RPMI8226 (cell line): Measurements from ENCODE around the gene RRAGC.

Experiments
- DNase-seq: peaks from one replicate; pipeline ENCODE4 v3.0.0-alpha.2; 2015

Gene RRAGC, protein sequence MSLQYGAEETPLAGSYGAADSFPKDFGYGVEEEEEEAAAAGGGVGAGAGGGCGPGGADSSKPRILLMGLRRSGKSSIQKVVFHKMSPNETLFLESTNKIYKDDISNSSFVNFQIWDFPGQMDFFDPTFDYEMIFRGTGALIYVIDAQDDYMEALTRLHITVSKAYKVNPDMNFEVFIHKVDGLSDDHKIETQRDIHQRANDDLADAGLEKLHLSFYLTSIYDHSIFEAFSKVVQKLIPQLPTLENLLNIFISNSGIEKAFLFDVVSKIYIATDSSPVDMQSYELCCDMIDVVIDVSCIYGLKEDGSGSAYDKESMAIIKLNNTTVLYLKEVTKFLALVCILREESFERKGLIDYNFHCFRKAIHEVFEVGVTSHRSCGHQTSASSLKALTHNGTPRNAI

DNA sequence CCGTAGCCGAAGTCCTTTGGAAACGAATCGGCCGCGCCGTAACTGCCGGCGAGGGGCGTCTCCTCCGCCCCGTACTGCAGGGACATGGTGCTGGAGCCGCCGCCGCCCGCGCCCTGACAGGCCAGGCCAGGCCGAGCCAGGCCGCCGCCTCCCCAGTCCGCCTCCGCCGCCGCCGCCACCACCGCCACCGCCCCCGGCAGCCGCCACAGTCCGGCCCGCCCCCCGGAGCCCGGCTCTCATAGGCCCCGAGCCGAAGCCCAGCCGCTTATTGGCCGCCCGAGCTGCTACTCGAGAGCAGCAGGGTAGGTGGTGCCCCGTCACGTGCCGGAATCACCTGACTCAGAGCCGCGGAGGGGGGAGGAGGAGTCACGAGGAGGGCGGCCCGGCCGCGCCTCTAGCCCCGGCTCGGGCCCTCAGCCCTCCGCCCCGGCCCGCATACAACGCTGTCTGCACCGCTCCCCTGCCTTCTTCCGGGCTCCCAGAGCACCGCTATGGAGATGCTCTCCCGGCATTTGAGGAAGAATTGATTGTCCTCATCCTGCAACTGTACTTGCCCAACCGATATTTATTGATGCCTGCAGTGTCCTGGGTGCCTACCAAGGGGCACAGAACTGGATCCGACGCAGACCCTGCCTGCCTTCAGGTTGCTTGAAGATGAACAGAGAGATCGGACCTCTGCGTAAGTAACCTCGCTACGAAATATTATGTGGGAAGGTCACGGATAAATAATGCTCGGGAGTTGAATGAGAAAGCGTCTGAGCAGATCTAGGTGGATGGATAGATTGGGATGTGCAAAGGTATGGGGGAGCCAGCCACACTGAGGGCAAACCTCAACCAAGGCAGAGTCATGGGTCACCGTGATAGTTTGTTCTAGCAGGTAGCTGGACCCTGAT is at the start of gene RRAGC:
TSS of gene RRAGC (minus strand) at position 212 of the 893 bp plus-strand sequence. CDS start at position 86, 126 bp downstream.
- peak; percentile 99 for DNase-seq

GRCh38 chr1:38908821-38909220 is 49.2 kb upstream of the RRAGC start:
- no peak for DNase-seq

GRCh38 chr1:38905985-38906384 is 46.4 kb upstream of the RRAGC start:
- DNase-seq: no peak

GRCh38 chr1:38899560-38899959 is 40.0 kb upstream of the RRAGC start:
- no peak for DNase-seq

GRCh38 chr1:38898653-38899230 is 39.2 kb upstream of the RRAGC start:
- DNase-seq: no peak

GRCh38 chr1:38896169-38896568 is 36.6 kb upstream of the RRAGC start:
- DNase-seq: no peak

DNA sequence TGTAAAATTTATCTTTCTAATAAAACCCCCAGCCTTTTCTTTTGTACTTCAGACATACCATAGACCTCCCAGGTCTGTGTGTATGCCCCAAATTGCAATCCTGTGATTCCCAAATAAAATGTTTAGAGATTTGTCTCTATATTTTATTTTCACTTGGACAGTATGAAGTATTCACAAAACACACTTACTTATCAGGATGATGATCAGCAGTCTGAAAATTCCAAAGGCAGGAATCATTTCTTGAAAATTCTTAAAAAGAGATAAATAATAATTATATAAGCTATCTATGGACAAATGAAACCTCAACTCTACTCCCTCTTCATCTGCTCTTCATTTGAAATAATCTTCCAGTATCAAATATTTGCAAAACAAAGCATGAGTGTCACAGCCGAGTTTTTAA is 33.4 kb upstream of the RRAGC start:
- DNase-seq: no peak

DNA sequence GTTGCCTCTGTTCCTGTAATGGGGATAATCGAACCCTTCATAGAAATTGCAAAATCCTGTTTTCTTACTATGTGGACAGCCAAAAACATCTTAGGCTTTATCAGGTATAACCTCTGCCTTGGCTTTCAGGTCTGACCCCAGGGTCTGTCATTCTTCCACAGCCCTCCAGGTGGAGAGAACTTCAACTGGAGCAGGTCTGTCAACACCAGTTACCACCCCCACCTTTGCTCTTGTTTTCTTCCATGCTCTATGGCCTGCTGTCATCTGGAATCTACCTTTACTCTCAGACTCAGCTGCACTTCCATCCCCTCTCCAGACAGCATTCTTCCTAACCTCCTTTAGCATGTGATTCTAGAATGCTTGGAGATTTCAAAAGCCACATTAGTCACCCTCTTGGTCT is 32.2 kb upstream of the RRAGC start:
- peak; percentile 36 for DNase-seq

DNA sequence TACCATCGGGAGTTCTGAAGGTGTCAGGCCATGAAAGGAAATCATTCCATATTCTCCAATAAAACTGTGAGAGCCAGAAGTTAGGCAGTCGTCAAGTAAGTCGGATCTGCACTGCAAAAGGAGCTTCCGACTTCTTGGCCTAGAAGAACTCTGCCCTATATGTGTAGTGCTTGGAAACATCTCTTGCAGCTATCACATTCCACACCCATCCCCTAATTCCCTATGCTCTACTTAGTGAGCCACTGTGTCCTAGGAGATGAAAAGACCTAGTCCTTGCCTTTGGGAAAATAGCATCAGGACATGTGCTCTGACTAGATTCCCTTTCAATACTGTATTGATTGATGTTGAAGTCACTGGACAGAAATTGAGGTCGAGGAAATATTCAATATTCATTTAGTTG is 30.0 kb upstream of the RRAGC start:
- no peak for DNase-seq

GRCh38 chr1:38888423-38889333 is 29.1 kb upstream of the RRAGC start:
- no peak for DNase-seq

- no peak for DNase-seq
Measured at GRCh38 chr1:38885092-38885491, 25.5 kb upstream of the RRAGC start.

- DNase-seq: no peak
Measured at GRCh38 chr1:38881487-38881886, 21.9 kb upstream of the RRAGC start, which contains the start of gene GJA9. TSS of gene GJA9 (minus strand) at chr1:38881587. CDS start at chr1:38876098, 5,489 bp downstream.

DNA sequence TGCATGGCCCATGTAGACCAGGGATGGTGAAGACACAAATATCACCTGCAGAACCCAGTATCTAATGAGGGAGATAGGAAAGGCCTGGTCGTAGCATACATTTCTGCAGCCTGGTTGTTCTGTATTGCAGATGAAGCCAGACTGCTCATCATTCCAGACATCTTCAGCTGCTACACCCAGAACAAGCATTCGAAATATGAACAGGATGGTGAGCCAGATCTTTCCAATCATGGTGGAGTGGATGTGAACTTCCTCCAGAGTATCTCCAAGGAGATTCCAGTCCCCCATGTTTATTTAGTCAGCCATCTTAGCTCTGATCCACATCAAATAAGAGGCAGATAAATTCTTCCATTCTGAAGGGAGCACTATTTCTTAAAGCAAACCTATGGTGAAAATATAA is 16.2 kb upstream of the RRAGC start:
- no peak for DNase-seq

GRCh38 chr1:38873027-38873969 is 13.7 kb upstream of the RRAGC start, which contains the start of gene MYCBP:
TSS of gene MYCBP (minus strand) at chr1:38873348. CDS start at chr1:38873305, 43 bp downstream.
- DNase-seq: peak; percentile 98

DNA sequence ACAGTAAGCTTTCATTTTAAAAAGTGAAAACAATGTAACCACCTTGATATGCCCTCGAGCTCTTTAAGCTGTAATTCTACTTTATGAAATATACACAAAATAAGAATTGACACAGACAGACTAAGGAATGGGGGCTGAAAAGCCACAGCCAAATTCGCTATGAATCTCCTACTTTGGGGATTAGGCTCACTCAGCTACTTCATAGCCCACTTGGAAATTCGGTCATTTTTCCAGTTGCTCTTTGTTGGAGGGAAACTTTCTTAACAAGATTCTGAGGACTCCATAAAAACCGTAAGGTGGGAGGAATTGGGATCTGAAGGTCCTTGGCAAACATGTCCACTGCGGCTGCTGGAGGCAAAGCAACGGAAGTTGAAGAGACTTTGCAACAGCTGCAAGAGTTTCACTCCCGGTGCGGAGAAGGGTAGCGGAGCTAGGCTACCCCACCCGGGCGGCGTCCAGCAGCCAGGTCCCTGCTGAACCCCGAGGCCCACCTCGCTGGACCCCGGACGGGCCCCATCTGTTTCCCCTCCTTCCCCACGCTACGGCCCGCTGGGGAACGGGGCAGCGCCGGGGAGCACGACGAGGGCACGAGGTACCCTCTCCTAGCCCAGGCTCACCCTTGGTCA is 12.9 kb upstream of the RRAGC start:
- DNase-seq: peak; percentile 59

- no peak for DNase-seq
Measured at GRCh38 chr1:38870996-38871395, 11.4 kb upstream of the RRAGC start.

GRCh38 chr1:38867208-38867607 is 7.6 kb upstream of the RRAGC start:
- DNase-seq: no peak

DNA sequence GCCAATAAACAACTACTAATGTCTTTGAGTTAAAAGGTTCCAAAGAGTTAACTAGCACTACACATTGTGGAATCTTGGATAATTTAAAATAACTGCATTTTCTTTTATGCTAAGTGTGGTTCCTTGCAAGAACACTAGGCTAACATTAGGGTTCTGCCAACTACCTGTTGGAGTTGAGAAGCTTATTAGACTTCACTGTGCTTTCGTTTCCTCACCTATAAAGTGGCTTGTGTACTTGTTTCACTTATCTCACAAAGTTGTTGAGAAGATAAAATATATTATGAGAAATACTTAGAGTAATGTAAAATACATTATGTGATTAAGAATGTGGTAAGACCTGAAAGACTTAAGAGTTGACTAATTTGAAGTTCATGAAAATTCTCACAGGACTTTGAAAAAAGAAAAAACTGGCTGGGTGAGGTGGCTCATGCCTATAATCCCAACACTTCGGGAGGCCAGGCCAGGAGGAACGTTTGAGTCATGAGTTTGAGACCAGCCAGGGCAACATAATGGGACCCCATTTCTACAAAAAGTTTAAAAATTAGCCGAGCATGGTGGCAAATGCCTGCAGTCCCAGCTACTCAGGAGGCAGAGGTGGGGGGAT is 5.6 kb upstream of the RRAGC start:
- DNase-seq: no peak

DNA sequence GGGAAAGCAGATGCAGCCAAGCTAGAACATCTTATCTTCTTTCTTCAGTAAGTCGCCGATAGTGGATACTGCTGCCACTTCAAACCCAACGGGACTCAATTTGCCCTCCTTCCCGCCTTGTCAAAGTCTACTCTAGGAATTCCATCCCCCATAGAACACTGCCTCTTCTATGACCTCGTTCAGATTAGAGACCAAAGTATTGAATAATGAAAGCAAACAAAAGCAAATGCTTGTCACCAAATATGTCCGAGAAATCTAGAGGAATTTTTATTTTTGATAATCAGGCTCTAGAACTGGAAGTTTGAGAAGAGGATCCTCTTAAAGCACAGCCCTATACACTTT is 853 bp upstream of the RRAGC start:
- no peak for DNase-seq
